C4-2B (cell line): ENCODE data around the gene AICDA.

ENCODE experiments used
- H3K27ac ChIP-seq: fragments of 450-650 bp; 2 replicates; pipeline ENCODE4 v1.5.1; 2017
- CTCF ChIP-seq: fragments of 450-650 bp; conservative IDR thresholded peaks from 2 replicates; pipeline ENCODE4 v1.5.1; 2017; ENCODE audit warnings: mild to moderate bottlenecking
- ZFX ChIP-seq: fragments of 450-650 bp; IDR thresholded peaks from 2 replicates; pipeline ENCODE4 v1.6.1; 2017

Gene AICDA

GRCh38 chr12:8606890-8607289 is 5.8 kb downstream of the AICDA start:
- TF ChIP-seq ZFX, result no peak
- no peak for TF ChIP-seq CTCF
- H3K27ac ChIP-seq, result no peak overlapping the region

- no peak for TF ChIP-seq CTCF
- no peak for TF ChIP-seq ZFX
- no peak overlapping the region for H3K27ac ChIP-seq
These were observed 7.6 kb downstream of the AICDA start for GRCh38 chr12:8605057-8605456.

DNA sequence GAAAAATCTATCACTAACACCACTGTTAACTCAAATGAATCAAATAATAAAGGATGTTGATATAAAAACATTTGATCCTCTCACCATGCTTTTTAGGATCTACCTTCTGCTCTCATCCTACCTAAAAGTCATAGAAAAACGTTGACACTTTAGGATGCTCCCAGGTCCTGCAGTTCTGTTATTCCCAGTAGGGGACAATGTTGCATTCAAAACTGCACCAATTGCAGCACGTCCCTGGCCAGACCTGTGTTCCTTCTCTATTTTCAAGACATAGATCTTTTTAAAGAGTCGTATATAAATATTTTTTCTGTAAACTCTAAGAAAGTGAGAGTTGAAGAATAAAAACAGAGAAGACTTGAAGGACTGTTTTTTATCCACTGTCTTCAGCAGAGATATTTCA is 8.8 kb downstream of the AICDA start:
- TF ChIP-seq ZFX, result no peak
- TF ChIP-seq CTCF, result peak; percentile 54
- no peak overlapping the region for H3K27ac ChIP-seq

GRCh38 chr12:8603286-8603685 is 9.4 kb downstream of the AICDA start:
- no peak overlapping the region for H3K27ac ChIP-seq
- no peak for TF ChIP-seq CTCF
- TF ChIP-seq ZFX, result no peak

DNA sequence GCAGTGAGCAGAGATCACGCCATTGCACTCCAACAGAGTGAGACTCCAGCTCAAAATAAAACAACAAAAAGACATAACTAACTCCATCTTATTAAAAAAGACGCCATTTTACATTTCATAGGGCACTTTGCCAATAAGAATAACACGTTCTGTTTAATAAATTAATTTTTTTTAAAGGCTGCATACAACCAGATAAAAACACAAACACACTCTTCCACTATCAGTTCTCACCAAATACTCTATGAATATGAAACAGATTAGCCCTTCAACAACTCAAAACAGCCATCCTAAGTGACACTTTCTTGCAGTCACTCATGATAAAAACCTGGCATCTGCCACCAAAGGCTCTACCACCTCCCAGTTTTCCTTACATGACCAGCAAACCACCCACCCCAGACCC is 16.1 kb downstream of the AICDA start:
- no peak overlapping the region for H3K27ac ChIP-seq
- no peak for TF ChIP-seq ZFX
- TF ChIP-seq CTCF, result no peak

DNA sequence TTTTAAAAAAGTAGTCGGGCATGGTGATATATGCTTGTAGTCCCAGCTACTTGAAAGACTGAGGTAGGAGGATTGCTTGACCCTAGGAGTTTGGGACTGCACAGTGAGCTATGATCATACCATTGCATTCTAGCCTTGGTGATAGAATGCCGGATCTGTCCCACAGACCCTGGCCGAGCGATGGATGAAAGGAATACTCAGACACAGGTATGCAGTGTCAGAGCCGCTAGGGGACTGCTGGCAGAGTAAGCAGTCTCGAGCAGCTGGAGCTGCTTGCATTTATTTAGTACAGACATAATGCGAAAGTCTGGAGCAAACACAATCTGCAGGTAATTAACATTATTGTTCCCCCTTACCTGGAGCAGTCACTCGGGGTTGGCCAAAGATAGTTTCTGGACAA is 18.6 kb downstream of the AICDA start:
- no peak overlapping the region for H3K27ac ChIP-seq
- TF ChIP-seq CTCF, result no peak
- TF ChIP-seq ZFX, result no peak

GRCh38 chr12:8593246-8593645 is 19.4 kb downstream of the AICDA start:
- no peak overlapping the region for H3K27ac ChIP-seq
- no peak for TF ChIP-seq CTCF
- no peak for TF ChIP-seq ZFX
